GM10847 (cell line): ENCODE measurements around the gene NTM.

Source experiments
- POLR2A ChIP-seq: IDR thresholded peaks from 2 replicates; pipeline ENCODE4 v1.6.1; 2011; ENCODE audit not compliant: insufficient read length; ENCODE audit errors: extremely low read depth

NTM gene

DNA sequence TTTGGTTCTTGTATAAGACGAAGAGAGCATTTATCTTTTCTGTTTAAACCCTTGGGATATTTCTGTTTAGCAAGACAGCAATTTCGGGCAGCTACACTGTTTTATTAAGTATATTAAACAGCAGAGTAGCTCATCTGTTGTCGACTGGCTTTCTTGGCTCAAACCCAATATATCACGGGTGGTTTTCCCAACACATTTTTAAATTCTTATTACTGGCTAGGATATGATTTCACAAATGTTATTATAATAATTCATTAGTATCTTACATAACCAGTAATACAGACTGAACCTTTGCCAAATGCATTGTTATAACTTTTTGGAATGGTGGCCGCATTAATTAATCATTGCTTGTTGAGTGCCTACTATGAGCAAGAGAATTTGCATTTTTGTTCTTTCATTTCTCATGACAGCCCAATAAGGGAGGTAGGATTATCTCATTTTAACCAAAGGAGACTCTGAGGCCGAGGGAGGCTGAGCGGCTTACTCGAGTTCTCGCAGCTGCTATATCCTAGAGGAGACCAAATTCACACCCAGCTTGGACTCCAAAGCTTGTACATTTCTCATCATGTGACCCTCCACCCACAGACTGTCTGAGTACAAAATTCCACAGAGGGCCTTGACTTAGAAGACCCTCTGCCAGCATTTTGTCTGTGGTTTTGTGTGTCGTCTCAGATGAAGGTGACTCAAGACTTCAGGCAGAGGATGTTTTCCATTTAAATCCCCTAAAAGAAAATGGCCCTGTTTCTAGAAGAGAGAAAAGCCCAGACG lies 304.9 kb downstream of the NTM start:
- no peak for TF ChIP-seq POLR2A

DNA sequence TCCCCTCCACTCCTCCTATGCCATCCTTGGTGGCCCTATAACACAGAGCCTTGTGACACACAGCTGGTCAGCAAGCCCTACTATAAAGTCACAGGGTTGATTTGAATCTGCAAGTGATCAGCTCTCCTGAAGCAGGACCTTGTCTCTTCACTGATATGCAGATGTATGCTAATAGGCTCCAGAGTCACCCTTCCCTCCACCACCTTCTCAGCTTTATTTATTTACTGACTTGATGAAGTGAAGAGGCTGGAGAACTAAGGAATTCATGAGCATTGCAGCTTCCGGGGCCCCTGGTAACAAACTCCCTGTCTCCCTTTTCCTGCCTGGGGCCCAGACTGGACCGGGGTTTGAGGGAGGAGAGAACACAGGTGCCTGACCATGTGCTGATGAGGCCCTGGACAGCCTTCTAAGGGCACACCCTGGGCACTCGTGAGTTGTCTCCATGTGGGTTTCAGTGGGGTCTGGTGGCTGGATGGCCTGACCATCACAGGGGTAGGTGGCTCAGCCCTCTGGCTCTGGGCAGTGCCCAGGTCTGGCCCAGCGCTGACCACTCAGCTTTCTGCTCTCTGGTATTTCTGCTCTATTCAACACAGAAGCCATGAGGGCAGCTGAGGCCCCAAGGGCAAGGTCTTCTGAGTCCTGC lies 307.5 kb downstream of the NTM start:
- no peak for TF ChIP-seq POLR2A

DNA sequence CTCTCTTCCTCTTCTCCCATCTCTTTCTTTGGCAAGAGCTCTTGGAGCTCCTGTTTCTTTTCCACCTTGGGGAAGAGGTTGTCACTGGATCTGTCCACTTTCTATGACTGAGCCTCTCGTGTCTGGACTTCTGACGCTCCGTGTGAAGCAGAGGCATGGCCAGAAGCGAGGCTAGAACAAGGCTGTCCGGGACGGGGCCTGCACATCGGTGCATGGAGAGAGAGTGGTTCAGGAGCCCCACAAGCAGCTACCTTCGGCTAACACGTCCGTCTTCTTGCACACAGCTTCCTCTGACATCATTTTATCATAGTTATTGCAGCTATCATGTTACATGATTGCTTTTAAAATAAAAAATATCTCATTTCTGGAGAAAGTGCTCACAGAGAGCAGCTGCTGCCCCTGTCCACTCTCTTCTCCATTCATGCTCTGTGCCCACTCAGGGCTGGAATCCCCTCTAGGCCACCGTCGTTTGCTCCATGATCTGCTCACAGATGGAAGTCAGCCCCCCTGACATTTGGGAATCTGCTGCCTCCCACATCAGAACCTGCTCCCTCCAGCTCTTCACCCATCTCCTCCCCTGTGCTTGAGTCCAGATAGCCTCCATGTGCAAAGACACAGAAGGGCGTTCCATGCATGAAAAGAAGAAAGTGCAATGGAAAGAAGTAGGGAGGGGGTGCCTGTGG lies 308.4 kb downstream of the NTM start:
- TF ChIP-seq POLR2A = no peak

DNA sequence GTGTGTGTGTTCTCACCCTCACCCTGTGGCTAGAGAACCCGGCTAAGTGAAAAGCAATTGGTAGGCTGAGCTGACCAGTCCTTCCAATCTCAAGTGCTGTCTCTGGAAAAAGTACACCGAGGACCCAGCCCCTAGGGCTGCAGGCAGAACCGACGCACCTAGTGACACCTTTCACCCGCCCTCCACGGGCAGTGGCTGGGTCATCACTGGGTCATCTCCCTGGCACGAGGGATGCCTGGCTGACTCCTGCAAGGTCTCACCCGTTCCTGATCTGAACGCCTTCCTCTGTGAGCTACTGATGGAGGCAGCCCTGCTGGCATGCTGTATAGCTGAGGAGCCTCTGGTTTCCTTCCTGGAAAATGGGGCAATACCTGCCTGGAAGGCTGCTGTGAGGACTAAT lies 311.5 kb downstream of the NTM start:
- no peak for TF ChIP-seq POLR2A

DNA sequence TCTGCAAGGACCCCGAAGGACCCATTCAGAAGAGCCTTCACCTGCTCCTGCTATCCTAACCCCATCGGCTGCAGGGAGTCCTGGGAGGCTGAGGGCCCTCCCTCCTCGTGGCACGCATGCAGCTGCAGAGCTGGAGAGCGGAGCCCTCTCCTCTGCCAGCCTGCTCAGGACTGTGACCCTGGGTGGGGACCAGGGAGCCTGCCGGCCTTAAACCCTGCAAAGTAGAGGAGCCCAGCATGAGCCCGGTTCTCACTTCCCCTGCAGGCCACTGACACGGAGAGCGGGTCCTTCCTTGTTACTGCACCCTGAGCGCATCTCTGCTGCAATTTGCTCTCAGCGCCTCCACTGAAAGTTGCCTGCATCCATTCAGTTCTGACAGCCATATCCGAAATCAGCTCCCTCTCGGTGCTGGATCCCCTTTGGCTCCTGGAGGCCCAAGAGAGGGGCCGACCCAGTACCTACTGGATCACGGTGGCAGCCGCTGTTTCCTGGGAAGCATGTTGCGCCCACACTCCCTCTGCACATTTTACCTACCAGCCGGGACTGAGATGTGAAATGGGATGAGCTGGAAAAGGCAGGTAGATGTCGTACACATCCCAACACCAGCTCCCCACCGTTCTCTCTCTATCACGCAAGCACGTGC lies 312.1 kb downstream of the NTM start:
- TF ChIP-seq POLR2A = no peak

DNA sequence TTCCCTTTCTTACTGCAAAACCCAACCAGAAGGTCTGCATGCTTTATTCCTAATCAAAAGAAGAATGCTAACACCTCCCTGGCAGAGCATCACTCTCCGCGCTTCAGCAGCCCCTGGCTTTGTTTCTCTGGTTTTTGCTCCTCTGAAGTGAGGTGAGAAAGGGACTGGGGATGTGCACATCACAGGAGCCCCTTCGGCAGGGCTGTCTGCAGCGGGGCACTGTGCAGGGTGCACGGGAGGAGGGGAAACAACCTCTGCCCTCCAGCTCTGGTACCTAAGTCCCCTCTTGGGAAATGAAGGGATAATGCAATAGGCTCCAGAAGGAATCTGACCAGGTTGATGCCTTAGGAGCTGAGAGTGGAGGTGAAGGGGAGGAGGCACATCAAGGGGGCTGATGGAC lies 312.7 kb downstream of the NTM start:
- TF ChIP-seq POLR2A = no peak

DNA sequence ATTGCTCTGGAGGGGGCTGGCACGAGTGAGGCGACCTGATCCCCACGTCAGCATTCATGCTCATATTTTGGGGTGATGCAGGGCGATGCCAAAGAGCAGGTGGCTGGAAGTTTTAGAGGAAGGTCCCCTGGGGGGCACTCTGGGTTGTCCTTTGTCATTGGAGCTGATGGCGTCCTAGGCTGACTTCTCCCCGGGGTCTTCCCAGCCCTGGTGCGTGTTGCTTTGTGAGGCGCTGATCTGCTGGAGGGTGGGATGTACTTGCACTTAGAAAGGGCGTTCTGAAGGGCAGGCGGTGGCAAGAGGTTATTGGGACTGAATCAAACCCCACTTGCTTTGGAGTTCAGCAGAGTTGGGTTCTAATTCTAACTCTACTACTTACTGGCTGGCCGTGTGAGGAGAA lies 313.3 kb downstream of the NTM start:
- no peak for TF ChIP-seq POLR2A

DNA sequence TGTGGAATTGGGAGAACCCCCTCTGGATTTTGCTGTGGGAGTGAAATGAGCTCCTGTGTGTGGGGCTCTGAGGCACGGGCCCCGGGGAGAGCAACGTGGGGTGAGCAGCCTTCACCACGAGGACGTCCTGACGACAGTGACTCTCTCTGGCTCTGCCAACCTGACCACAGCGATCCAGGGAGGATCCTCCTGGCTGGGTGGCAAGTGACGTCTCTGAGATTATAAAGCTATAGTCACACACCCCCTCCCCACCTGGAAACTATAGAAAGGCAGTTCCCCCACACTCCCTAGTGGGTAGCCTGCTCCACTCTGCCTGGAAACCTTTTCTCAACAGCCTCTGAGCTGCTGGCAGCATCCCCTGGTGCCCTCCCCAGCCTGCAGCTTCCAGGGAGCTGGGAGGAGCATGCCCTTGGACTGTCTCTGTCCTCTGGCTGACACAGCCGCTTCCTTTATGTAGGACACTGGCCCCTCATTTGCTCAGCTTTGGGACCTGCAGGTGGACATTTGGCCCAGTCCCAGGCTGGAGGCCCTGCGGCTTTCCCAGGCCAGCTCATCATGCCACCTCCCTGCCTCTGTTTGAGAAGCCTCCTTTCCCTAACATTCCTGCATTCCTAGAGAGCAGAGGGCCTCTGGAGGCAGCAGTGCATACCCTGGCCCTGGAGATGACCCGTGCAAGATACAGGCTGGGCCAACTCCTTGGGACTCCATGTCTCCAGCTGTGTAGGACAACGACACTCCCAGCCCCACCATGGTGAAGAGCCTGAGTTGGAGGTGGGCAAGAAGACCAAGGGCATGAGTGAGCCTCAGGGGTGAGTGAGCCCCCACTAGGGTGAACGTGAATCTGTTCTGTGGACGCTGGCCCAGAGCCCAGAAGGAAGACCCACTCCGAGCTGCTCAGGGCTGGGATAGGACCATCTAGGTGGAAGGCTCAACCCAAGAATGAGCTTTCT lies 314.0 kb downstream of the NTM start:
- no peak for TF ChIP-seq POLR2A

DNA sequence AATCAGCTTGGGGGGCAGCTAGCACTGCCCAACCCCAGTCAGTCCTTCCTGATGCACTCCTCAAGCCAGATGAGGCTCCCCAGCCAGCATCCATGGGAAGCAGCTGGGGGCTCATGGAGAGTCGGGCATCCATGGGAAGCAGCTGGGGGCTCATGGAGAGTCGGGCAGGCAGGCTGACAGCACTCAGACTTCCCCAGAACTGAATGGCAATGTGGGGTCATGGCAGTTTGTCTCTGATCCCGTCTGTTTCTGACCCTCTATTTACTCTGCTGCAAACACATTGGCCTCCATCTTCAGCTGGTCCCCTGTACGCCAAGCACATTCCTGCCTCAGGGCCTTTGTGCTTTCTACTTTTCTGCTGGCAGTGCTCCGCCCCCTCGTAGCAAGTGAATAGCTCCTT lies 314.8 kb downstream of the NTM start:
- TF ChIP-seq POLR2A = no peak

DNA sequence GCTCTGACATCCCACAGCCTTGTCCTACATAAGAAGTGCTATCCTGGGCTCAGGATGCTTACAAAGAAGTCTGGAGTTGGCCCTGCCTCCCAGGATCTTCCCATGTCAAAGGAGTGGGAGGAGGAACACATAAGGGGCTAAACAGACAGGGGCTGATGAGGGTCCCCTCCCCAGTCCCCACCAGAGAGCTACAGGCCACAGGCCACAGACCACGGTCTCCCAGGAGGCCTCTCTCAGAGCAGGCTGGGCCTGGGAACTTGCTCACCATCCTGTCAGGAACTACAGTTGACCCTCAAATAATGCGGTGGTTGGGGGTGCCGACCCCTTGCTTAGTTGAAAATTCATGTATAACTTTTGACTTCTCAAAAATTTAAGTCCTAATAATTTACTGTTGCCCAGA lies 315.5 kb downstream of the NTM start:
- TF ChIP-seq POLR2A = no peak

DNA sequence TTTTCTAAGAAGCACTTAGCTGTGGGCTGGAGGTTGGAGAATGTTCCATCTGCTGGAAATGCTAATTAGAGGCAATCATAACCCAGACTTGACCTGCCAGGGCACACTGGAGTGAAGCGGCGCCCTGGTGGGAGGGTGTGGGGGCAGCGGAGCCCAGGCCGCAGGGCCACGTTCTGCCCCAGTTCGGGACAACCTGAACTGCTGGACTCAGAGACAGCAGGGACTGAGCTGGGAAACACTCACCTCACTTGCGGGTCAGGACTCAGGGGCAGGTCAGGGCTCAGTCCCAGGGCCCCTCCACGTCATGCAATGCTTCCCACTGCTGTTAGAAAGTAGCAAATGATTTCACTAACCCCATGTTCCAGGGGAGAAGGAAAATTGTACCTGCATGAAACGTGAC lies 316.4 kb downstream of the NTM start:
- TF ChIP-seq POLR2A = no peak

DNA sequence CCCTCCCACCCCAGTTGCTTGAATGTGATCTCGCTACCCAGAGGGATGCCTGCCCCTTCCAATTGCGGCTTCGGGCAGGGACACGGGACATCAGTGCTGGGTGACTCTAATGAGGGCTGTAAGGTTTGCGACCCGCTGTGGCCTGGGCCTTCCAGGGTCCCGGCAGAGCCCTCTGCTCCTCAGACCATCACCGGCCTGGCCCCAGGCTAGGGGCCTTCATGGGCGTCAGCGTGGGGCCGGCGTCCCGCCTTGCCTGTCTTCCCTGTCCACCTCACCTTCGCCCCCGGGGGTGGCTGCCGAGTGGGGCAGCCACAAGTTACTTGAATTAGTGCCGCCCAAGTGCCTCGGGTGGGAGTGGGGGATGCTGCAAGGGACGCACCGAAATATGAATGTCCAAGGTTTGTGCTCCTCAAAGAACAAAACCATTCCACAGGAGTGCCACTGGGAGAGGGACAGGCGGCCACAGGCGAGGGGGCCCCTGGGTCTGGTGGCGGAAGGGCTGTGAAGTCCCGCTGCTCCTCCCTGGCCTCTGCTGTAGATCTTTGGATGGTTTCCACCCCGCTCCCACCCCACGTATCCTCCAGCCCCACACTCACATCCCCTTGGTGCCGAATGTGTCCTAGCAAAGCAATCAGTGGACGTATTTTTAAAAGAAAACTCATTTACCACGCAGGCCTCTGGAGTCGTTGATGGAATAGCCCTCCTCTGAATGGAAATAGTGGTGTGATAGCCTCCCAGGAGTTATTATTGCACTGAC lies 317.1 kb downstream of the NTM start:
- TF ChIP-seq POLR2A = no peak

DNA sequence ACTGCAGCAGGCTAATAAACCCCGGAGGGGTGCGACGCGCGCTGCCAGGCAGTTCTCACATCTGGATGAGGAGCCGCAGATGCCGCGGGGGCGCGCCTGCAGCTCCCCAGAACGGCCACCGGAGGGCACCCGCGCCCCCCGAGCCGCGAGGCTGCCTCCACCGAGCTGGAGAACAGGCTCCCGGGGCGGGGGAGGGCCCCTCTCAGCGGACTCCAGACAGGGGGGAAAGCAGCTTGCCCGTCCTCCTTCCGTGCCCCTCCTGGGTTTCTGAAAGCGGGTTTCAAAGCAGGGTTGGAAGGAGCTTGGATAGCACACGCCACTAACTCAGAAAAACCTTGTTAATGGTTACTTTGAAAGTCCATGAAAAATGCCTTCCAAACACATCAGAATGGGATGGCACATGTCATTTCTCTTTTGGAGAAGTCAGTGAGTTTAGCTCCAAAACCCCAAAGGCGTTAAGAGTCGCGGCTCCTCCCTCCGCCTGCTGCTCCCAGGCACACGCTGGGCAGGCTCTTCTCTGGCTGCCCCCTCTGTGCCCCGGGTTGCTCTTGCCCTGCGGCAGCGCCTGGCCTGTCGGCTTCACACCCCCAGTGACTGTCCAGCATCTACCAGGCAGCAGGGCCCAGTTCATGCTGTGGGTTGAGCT lies 317.8 kb downstream of the NTM start:
- TF ChIP-seq POLR2A = no peak
